Ovary (tissue), 3 donors: ENCODE results near the gene SASS6.

ENCODE experiments used
- CTCF ChIP-seq, 3 donors: fragments of 450-650 bp in 2 of 3; fragments of 200-600 bp in 1 of 3; IDR thresholded peaks; one replicate each; pipeline versions ENCODE4 v1.5.1 to v1.8.0; 2016 to 2022; ENCODE audit warnings: antibody characterized with exemption in 3 of 3, mild to moderate bottlenecking in 1 of 3
- EP300 ChIP-seq: sonication (generic); formaldehyde crosslinking; IDR thresholded peaks from one replicate; pipeline ENCODE4 v1.6.1; 2017; ENCODE audit warnings: antibody characterized with exemption
- POLR2A ChIP-seq: fragments of 450-650 bp; IDR thresholded peaks from one replicate; pipeline ENCODE4 v1.6.1; 2017; ENCODE audit warnings: antibody characterized with exemption, mild to moderate bottlenecking, moderate library complexity
- donor health status: DM: no; HTN: no; CAD: no.

GRCh38 chr1:100034470-100034869 is 98.3 kb downstream of the SASS6 start:
- no peak for TF ChIP-seq CTCF (IDR thresholded peaks at IDR 0.05)
- TF ChIP-seq POLR2A: no peak
- TF ChIP-seq EP300: no peak
